ENCODE measurements around the gene UBE2E2. TPM values are rescaled to one million over a fixed set of nuclear protein-coding genes. Genes with fewer than 3 reads are reported as not detected.

The UBE2E2 gene
- total and polyA plus RNA-seq, 2 of the 13 experiments (the other 11 are each of a cell fraction or from before 2014, with no cell fraction given): 0.77 to 1.5 TPM

DNA sequence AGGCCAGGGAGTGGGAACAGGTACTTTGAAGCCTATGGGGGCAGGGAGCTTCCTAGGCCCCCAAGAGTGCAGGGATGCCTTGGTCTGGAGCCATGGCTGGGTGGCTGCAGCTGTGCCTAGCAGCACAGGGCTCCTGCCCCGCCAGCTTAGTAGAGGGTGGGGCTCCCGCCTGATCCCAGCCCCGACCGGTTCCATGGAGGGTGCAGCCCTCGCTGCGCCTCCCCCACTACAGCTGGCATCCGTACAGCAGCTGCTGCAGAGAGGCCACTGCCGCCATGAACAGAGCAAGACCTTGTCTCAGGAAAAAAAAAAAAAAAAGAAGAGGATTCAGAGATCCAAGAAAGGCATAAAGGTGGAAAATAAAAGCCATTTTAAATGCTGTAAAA lies 277.2 kb downstream of the UBE2E2 start:
- in situ Hi-C loops (cut with HindIII; ENCODE audit: extremely low pct_ligation_motif_present, low pct_unique_long_range_greater_than_20kb) (no loop called here), intact Hi-C loops (cut with micrococcal nuclease; ENCODE audit: unreplicated experiment) (no loop called here)
- Histone ChIP-seq H3K79me2 (ENCODE audit: insufficient read depth, low read length) (no peaks in the 10 kb centered on the region), H3K36me3 (replicated peaks in 1 of 2; ENCODE audit: control insufficient read depth in 1 of 2, insufficient read depth in 2 of 2, low read length in 2 of 2) (no peaks in the 10 kb centered on the region), H3K9me3 (ENCODE audit: low read length) (no peaks in the 10 kb centered on the region), H3K4me3 (replicated peaks in 1 of 3; ENCODE audit: insufficient read depth in 1 of 3, low read depth in 2 of 3, low read length in 3 of 3) (no peak overlapping the region), H3K4me1 (ENCODE audit: insufficient read depth, low read length) (no peaks in the 10 kb centered on the region), H3K27me3 (ENCODE audit: control insufficient read depth in 1 of 2, insufficient read depth in 2 of 2, low read length in 2 of 2) (no peaks in the 10 kb centered on the region), H3K27ac (ENCODE audit: extremely low read length, insufficient read depth, low read length) (no peak overlapping the region), H3K9ac (ENCODE audit: insufficient read depth, low read depth, low read length) (no peak overlapping the region), H2AFZ (ENCODE audit: low read length) (no peak overlapping the region), H3K4me2 (ENCODE audit: low read depth, low read length) (no peak overlapping the region), H4K20me1 (ENCODE audit: insufficient read depth, low read length) (no peaks in the 10 kb centered on the region)
- POLR2A ChIA-PET: no interaction called here
- no peak for DNase-seq (ENCODE audit: low spot score)
- CTCF ChIA-PET (ENCODE audit: low intra/inter-chr PET ratio, low total read pairs): no interaction called here
- WGBS (ENCODE audit: low lambda C conversion rate): 46% methylated on average over 8 of the region's 8 CpGs
- ATAC-seq: no peak
- TF ChIP-seq RFXAP (CRISPR knock-in tag; IDR thresholded peaks at IDR 0.05; ENCODE audit: borderline replicate concordance) (no peak), ZNF446 (CRISPR knock-in tag; IDR thresholded peaks at IDR 0.05) (no peak), MATR3 (CRISPR knock-in tag; IDR thresholded peaks at IDR 0.05) (no peak), RXRB (CRISPR knock-in tag; IDR thresholded peaks at IDR 0.05; ENCODE audit: borderline replicate concordance) (no peak), JARID2 (CRISPR knock-in tag; IDR thresholded peaks at IDR 0.05; ENCODE audit: insufficient replicate concordance) (no peak), ZNF564 (CRISPR knock-in tag; IDR thresholded peaks at IDR 0.05) (no peak), RFX1 (IDR thresholded peaks at IDR 0.05) (no peak), ZNF891 (CRISPR knock-in tag; IDR thresholded peaks at IDR 0.05) (no peak), NFKBIZ (CRISPR knock-in tag; IDR thresholded peaks at IDR 0.05) (no peak)
- TF ChIP-seq, protein P1, sequence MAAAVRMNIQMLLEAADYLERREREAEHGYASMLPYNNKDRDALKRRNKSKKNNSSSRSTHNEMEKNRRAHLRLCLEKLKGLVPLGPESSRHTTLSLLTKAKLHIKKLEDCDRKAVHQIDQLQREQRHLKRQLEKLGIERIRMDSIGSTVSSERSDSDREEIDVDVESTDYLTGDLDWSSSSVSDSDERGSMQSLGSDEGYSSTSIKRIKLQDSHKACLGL (CRISPR knock-in tag; IDR thresholded peaks at IDR 0.05): no peak
- TF ChIP-seq, protein P2, sequence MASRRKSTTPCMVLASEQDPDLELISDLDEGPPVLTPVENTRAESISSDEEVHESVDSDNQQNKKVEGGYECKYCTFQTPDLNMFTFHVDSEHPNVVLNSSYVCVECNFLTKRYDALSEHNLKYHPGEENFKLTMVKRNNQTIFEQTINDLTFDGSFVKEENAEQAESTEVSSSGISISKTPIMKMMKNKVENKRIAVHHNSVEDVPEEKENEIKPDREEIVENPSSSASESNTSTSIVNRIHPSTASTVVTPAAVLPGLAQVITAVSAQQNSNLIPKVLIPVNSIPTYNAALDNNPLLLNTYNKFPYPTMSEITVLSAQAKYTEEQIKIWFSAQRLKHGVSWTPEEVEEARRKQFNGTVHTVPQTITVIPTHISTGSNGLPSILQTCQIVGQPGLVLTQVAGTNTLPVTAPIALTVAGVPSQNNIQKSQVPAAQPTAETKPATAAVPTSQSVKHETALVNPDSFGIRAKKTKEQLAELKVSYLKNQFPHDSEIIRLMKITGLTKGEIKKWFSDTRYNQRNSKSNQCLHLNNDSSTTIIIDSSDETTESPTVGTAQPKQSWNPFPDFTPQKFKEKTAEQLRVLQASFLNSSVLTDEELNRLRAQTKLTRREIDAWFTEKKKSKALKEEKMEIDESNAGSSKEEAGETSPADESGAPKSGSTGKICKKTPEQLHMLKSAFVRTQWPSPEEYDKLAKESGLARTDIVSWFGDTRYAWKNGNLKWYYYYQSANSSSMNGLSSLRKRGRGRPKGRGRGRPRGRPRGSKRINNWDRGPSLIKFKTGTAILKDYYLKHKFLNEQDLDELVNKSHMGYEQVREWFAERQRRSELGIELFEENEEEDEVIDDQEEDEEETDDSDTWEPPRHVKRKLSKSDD (CRISPR knock-in tag; IDR thresholded peaks at IDR 0.05; ENCODE audit: low read depth): no peak
- FAIRE-seq: no peak
- BruUV-seq (replicated peaks): no TSS peak

Measured in HepG2 (cell line).